AG04449 (cell line): ENCODE data around the gene ADCY10.

Experiments used
- CTCF ChIA-PET: fragments of 350-600 bp; formaldehyde crosslinking; extraction: SDS; loops from one replicate; lab custom pipeline; 2021; ENCODE audit warnings: antibody characterized with exemption; lab: Yijun Ruan, JAX
- POLR2A ChIA-PET: fragments of 400-600, 350-600 bp; formaldehyde crosslinking; extraction: SDS; loops from one replicate; lab custom pipeline; 2020; ENCODE audit warnings: antibody characterized with exemption, inconsistent platforms; lab: Yijun Ruan, JAX
- DNase-seq: peaks from one replicate; pipeline ENCODE4 v3.0.0-alpha.2; 2010; ENCODE audit warnings: low read depth, low spot score
- H3K4me3 ChIP-seq: 2 replicates; pipeline ENCODE4 v1.5.1; 2011; ENCODE audit warnings: low read depth, mild to moderate bottlenecking, control low read depth, low read length
- CTCF ChIP-seq: IDR thresholded peaks from one replicate; pipeline ENCODE4 v1.5.1; 2011; ENCODE audit warnings: mild to moderate bottlenecking, moderate library complexity, low read length, control low read depth, inconsistent platforms; ENCODE audit not compliant: insufficient read depth; ENCODE audit errors: missing control alignments

ADCY10 gene

GRCh38 chr1:167913895-167914496 lies at the start of gene ADCY10:
ADCY10 (minus strand) TSS chr1:167914134; CDS start chr1:167905140, 8,994 bp downstream.
- ChIA-PET POLR2A (no interaction called here), CTCF (interaction anchor here (0.9 to 1.6 kb wide), 2 partner anchors 9 to 168 kb away, joined by 3 to 7 read pairs; no protein-coding TSS in a partner anchor)
- no peak within 1 kb of the TSS for H3K4me3 ChIP-seq
- TF ChIP-seq CTCF, result no peak
- no peak for DNase-seq

- no peak overlapping the region for H3K4me3 ChIP-seq
- no peak for TF ChIP-seq CTCF
- CTCF ChIA-PET, result no interaction called here
- POLR2A ChIA-PET, result no interaction called here
- DNase-seq, result no peak
Measured at GRCh38 chr1:167957710-167958109, 43.8 kb upstream of the ADCY10 start.

- ChIA-PET POLR2A (no interaction called here), CTCF (no interaction called here)
- no peak for DNase-seq
- H3K4me3 ChIP-seq, result no peak overlapping the region
- TF ChIP-seq CTCF, result no peak
Measured at GRCh38 chr1:167955915-167956314, 42.0 kb upstream of the ADCY10 start.

- POLR2A ChIA-PET, result no interaction called here
- no peak for DNase-seq
- CTCF ChIA-PET, result no interaction called here
- TF ChIP-seq CTCF, result no peak
- H3K4me3 ChIP-seq, result no peak overlapping the region
Measured at GRCh38 chr1:167950569-167950968, 36.6 kb upstream of the ADCY10 start.

GRCh38 chr1:167949785-167950184 lies 35.9 kb upstream of the ADCY10 start:
- POLR2A ChIA-PET, result no interaction called here
- no peak for TF ChIP-seq CTCF
- no peak overlapping the region for H3K4me3 ChIP-seq
- CTCF ChIA-PET, result interaction anchor here (0.6 to 1.5 kb wide), 3 partner anchors 10 to 133 kb away, joined by 3 read pairs; partner anchors contain the start of gene DCAF6
- DNase-seq, result no peak

GRCh38 chr1:167947733-167948132 lies 33.8 kb upstream of the ADCY10 start:
- H3K4me3 ChIP-seq, result no peak overlapping the region
- ChIA-PET POLR2A (no interaction called here), CTCF (no interaction called here)
- DNase-seq, result no peak
- no peak for TF ChIP-seq CTCF
